GM21515 (cell line): ENCODE data around the gene SPOCK3.
A peak's percentile ranks its signal among the peaks of the same experiment; 100 is the strongest.
"Not testable (repeated sequence)": the region's sequence is repeated elsewhere in the genome, so short reads cannot be mapped to it uniquely, and the experiment has no call there.

ENCODE experiments used
- ATAC-seq: cut with Tn5 transposase; IDR thresholded peaks from one replicate; pipeline ENCODE4 v1.9.1; 2021; ENCODE audit not compliant: unreplicated experiment

Gene SPOCK3

DNA sequence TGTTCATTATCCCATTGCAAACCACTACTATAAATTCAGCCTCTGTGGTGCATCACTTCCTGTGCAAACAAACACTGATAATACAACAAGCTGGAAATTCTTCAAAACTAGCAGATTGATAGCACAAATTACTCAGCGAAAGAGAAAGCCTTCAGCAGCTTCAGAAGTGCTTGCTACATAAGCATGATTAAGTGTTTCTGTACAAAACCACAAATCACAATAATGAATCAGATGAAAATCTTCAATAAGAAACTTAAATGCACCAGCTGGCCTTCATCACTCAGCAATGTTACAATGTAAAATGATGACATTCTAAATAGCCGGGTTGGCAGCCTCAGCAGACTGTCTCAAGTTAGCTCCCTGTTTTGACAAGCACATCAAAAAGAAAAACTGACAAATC lies 262.2 kb downstream of the SPOCK3 start:
- ATAC-seq, result no peak

DNA sequence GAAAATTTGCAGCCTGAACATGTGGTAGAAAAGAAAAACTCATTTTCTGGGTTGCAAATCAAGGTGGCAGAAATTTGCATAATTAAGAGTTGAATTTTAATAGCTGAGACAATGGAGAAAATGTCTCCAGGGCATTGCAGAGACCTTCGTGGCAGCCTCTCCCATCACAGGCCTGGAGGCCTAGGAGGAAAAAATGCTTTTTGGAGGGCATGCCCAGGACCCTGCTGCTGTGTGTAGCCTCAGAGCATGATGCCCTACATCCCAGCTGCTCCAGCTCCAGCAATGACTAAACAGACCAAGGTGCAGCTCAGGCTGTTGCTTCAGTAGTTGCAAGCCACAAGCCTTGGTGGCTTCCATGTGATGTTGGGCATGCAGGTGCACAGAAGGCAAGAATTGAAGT lies 266.1 kb downstream of the SPOCK3 start:
- ATAC-seq, result not testable (repeated sequence)

DNA sequence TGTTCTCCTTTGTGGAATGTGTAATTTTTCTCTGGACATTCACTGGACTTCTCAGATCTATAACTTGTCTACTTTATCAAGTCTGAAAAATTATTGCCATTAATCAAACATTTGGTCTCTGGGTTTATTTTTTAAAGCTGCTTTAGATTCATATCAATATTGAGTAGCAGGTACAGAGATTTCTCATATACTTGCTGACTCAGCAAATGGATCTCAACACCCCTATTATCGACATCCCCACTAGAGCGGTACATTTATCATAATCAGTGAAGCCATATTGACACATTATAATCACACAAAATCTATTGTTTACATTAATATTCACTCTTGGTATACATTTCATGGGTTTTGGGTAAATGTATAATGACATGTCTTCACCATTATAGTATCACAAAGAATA lies 268.7 kb downstream of the SPOCK3 start:
- ATAC-seq, result no peak

DNA sequence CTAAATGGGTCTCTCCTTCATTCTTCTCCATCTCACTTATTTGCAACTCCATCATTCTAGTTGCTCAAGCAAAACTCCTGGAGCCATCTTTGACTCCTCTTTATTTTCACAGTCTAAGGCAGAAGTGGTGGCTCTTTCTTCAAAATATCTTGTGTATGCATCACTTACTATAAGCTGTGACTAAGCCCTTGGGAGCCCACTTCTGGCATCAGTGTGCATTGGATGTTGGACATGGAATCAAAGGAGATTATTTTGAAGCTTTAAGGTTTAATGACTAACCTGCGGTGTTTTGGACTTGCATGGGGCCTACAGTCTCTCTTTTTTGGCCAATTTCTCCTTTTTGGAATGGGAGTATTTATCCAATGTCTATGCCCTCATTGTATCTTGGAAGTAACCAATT lies 276.8 kb downstream of the SPOCK3 start:
- ATAC-seq, result no peak

DNA sequence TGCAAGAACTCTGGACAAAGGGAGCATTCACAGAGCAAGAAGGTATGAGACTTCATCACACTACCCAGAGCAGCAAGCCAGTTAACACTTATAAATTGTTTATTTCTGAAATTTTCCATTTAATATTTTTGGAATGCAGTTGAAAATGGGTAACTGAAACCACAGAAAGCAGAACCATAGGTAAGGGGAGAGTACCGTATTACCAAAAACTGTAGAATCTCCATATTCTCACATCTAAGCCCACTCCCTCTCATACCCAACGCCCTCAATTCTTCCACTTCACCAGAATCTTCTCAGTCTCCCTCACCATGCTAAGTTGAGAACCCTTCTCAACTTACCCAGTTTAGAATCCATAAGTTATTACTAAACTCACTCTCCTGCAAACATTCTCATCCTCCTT lies 277.8 kb downstream of the SPOCK3 start:
- no peak for ATAC-seq

DNA sequence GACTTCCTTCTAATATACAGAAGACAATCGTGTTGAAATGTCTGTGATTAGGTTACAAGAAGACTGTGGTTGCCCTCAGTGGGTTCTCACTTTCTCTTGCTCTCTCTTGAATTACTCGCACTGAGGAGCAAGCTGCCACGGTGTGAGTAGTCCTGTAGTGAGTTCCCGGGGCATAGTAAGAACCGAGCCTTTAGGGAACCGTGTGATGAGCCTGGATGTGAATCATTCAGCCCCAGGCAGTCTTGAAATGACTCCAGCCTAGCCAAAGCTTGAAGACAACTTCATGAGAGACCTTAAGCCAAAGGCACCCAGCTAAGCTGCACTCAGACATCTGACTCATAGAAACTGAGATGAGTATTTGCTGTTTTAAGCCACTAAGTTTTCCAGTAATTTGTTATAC lies 292.7 kb downstream of the SPOCK3 start:
- no peak for ATAC-seq

DNA sequence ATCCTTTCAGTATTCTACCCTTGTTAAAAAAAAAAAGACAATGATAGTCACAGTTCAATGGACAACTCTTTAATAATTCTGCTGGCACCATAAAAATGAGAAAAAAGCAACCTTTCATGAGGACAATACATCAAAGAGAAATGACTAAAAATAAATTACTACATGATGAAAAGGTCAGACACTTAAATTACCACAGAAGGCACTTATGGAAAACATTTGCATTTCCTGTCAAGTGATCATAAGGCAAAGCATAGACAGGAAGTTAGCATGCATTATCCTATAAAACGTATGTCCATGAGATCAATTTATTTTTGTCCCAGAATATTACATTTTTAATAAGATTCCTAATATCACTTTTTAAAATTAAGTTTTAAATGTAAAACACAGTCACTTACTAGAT lies 303.8 kb downstream of the SPOCK3 start:
- ATAC-seq, result no peak

DNA sequence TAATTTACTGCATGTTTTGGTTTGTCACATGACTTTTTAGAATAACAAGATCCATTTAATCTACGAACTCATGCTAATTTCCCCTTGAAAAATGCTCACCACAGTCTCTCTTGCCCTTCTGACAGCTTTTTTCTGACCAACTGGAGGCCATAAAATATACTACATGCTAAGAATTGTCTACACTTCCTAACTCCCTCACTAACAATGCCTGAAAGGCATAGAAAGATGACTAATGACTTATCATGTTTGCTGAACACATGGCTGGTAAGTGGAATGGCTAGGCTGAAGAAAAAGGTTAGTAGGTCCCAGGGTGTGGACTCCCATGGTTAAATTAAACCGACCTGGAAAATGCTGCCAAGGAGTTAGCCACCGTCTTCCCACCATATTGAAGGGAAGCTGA lies 309.9 kb downstream of the SPOCK3 start:
- ATAC-seq, result no peak

DNA sequence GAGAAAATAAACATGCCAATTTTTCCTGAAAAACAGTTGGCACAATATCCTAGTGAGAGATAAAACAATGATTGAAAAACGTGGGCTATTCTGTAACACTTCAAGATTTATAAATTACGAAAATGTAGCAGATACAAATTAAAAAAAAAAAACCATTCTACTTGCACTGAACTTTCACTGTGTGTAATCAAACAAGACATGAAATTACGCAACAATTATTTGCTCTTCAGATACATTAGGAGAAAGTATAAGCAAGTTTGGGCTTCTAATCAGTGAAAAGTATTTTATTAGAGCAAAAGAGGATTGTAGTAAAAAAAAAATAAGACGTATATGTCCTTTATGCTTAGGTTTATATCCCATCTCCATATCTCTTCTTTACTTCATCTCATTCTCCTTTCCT lies 320.4 kb downstream of the SPOCK3 start:
- ATAC-seq, result no peak

DNA sequence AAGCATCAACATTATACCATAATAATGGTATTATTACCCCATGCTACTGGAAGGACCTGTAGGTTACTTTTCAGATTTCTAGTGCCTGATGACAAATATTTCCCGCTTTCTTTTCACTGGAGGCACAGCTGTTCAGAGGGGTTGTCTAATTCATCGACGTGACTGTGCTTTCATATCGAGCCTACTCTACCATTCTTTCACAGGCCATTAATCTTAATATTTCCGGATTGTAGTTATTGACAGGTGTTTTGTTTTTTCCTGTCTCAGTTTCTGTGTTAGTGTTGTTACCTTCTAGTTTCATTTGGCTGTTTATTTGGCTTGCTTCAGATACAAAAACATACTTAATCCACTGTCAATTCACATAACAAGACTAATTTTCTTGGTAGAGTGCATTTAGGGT lies 330.9 kb downstream of the SPOCK3 start:
- ATAC-seq, result no peak

DNA sequence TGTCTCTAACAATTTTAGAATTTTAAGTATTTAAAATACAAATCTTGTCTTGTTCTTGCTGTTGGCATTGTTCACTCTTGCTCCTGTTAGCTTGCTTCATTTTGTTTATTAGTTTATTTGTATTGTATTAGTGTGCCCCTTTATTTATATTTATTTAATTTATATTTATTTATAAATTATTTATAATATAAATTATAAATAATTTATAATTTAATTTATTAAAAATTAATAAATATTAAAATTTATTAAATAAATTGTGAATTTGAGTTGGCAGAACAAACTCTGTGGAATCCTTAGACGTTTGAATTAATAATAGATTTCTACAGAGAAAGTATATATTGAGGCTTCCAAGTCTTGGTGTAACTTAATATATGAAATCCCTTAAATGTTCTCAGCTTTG lies 331.4 kb downstream of the SPOCK3 start:
- no peak for ATAC-seq

DNA sequence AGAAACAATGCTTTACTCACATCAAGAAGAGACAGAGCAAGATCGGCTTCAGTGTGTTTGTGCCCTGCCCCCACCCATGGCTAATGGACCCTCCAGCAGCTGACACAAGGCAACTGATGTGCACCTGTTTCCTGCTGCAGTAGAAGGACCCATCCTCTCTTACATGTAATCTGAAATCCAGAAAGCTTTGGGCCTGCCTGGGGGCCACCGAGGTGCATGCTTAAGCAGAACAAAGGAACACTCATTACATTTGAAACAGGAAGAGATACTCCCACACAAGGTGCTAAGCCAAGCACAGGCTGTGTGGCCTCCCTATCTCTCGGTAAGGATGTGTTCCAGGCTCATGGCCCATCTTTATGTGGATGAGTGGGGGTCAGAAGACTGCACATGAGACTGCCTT lies 338.0 kb downstream of the SPOCK3 start:
- ATAC-seq, result no peak

DNA sequence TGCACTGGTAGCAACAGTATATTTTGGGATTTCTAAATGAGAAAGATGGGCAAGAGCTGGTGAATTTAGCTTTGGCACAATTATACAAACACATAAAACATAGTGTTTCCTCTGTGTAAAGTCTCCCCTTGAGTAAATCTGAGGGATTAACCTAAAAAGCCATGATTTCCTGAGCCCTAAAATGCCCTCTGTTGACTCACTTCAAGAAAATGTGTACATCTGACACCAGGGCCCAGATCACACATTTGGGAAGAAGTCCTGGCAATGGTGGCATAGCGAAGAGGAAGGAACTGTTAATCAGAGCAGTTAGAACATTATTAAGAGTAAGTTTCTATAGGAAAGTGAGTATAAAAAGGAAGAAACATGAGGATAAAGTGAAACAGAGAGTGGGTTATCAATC lies 338.5 kb downstream of the SPOCK3 start:
- no peak for ATAC-seq

DNA sequence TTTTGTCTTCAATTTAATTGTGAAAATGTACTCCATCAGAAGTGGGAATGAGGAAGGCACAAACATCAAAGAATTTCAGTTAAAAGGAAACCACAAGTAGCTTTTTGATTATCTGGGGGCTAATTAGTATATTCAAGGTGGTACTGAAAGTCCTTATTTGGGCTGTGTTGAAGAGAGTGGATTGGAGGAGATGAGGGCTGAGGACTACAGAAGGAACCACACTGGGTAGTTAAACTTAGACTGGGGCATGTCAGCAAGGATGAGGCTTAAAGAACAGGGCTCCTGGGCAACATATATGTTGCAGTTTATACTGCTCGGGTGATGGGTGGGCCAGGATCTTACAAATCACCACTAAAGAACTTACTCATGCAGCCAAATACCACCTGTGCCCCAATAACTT lies 346.8 kb downstream of the SPOCK3 start:
- no peak for ATAC-seq

DNA sequence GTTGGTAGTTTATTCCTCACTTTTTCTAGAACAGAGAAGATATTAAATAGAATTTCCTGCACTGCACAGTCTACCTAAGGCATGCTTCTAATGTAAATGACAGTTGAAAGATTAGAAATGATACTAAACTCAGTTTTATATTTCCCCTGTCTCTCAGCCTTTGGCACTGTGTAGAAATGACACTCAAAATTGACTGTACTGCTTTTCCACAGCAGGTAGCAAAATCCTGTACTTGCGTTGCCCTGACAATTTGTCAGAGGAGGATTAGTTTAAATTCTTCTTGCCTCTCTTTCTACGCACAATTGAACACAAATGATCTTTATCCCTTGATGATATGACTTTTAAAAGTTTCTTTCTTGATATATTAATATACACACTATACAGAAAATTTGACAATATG lies 347.6 kb downstream of the SPOCK3 start:
- ATAC-seq, result no peak

DNA sequence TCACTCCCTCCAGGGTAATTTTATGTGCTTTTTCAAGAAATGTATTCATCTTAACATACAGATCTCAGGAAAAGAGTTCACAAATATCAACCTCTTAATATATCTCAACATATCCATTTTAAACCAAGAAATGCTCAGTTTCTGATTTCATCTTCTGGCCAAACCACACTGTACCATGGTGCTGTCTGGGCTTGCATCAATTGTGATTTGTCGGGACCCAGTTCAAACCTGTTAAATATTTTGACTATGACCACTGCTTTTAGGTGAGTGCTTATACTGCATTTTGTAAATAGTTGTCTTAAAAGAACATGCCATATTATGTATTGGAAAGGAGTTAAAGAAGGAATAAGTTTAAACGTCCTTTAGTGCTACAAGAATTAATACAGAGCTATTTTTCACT lies 352.1 kb downstream of the SPOCK3 start:
- no peak for ATAC-seq

DNA sequence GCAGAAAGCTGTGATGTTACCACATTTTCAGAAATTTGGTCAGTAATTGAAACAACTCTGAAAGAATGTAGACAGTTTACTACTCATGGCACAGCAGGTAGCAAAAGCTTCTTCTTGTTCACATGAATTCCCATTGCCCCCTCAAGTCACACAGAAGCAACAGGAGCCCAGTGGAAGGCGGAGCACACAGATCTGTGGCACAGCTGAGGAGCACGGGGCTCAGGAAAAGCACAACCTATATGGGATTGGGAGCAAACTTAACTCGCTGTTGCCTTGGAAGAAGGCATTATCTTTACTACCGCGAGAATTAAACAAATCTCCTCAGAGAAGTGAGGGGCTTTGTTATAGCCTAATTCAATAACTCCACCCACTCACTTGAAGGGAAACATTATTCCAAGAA lies 358.5 kb downstream of the SPOCK3 start:
- no peak for ATAC-seq

DNA sequence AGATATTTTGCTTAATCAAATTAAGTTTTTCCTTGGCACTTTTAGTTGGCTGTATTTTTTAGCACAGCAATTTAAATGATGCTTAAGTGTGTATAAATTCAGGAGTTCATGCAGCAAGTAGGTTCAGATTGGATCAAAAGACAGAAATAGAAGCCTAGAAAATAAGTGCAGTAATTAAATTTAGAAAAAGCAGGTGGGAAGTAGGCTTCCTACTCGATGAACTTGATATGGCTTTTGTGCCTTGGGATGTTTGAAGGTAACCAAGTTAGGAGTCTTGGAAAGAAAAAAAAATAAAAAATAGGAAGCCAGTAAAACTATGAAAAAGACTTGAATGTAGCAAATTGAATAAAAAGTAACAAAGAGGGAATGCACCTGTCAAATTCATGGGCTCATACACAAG lies 372.3 kb downstream of the SPOCK3 start:
- no peak for ATAC-seq

DNA sequence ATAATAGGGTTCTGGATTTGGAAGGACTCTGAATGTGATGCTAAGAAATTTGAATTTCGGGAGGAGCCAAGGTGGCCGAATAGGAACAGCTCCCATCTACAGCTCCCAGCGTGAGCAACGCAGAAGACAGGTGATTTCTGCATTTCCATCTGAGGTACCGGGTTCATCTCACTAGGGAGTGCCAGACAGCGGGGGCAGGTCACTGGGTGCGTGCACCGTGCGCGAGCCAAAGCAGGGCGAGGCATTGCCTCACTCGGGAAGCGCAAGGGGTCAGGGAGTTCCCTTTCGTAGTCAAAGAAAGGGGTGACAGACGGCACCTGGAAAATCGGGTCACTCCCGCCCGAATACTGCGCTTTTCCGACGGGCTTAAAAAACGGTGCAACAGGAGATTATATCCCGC lies 383.9 kb downstream of the SPOCK3 start:
- not testable (repeated sequence) for ATAC-seq

DNA sequence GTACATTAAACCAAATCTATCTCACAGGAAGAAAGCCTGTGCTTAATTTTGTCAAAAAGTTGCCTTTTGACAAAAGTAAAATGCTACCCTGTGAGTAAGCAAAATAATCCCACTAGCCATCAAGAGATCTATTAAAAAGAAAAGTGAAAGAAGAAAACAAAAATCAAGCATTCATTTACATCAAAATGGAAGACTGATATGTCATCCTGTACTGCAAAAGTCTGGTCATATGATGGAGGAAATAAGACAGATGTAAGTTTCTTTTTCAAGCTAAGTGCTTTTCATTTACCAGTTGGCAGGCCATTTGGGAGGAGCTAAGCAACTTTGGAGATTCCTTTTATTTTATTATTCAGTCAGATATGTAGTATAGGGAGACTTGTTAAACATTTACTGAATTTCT lies 387.4 kb downstream of the SPOCK3 start:
- ATAC-seq, result no peak

DNA sequence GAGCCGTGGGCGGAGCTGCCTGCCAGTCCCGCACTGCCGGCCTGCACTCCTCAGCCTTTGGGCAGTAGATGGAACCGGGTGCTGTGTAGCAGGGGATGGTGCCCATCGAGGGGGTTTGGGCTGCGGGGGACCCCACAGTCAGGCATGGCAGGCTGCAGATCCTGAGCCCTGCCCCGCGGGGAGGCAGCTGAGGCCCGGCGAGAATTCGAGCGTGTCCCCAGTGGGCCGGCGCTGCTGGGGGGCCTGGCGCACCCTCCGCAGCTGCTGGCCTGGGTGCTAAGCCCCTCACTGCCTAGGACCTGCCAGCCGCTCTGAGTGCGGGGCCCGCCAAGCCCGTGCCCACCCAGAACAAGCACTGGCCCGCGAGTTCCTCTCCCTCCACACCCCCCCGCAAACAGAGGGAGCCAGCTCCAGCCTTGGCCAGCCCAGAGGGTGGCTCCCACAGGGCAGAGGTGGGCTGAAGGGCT lies 391.5 kb downstream of the SPOCK3 start:
- no peak for ATAC-seq

DNA sequence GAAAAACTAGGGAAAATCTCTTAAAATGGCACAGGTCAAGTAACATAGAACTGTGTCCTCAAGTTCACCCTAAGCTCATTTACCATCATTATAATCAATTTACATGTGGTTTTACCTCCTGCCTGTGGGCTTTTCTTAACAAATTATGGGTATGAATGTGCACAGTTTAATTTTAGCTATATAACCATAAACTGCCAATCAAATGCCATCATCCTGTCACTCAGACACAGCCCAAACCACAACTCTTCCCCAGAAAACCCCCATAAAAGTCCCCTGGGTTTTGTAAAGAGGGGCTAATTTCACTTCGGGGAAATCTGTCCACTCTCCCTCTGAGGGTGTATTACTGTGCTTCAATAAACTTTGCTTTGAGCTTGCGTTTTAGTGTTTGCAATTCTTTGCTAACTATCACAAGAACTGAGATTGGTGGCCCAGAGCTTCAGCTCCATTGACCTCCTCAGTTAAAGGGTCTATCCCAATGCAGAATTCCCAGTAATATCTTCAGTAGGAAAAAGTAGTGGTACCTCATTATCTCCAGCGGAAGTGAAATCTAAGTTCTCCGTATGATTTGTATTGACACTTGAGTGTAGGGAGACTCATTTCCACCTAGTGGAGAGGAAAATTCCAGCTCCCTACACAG lies 394.6 kb downstream of the SPOCK3 start:
- peak; percentile 76 for ATAC-seq

DNA sequence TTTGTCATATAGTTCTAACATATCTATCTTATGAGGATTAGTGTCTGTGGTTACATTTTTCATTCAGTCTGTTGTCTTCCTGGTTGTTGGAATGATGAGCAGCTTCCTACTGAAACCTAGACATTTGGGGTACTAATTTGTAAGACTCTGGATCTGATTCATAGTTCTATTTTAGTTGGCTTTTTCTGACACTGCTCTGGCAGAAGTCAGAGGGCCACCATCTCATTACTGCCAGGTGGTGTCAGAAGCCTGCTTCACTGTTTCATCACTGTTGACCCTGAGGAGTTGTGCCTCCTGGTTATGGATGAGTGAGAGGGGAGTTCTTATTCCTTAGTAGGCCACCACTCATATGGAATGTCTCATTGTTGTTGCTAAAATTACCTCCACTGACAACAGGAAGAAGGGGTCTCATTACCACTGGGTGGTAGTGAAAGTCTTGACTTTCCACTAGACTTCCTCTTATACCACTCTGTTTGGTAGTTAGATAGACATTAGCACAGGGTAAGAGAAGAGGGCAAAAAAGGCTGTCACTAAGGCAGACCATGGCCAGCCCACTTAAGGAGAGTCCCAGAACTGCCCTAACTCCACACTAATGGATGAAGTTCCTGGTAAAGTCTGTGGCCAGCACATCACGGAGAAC lies 395.2 kb downstream of the SPOCK3 start:
- peak; percentile 54 for ATAC-seq
